ENCODE measurements around the gene CDC40.

- TF ChIP-seq CTCF (conservative IDR thresholded peaks at IDR 0.05) (no peak), ZFX (IDR thresholded peaks at IDR 0.05) (no peak)
These were observed 6.6 kb upstream of the CDC40 start for GRCh38 chr6:110173506-110174132.

All from C4-2B (cell line).